KMS-11 (cell line): ENCODE measurements around the gene CBX6.

Experiments used
- H2AFZ ChIP-seq: fragments of 200-600 bp; sonication (generic); 2 replicates; pipeline ENCODE4 v1.6.1; 2016; ENCODE audit warnings: antibody characterized with exemption, mixed run types, low read depth
- H3K27ac ChIP-seq: fragments of 200-600 bp; sonication (generic); 2 replicates; pipeline ENCODE4 v1.6.1; 2016; ENCODE audit warnings: mild to moderate bottlenecking, mixed run types
- H3K27me3 ChIP-seq: fragments of 200-600 bp; sonication (generic); 2 replicates; pipeline ENCODE4 v1.6.1; 2017; ENCODE audit warnings: mild to moderate bottlenecking, low read depth, mixed run types, moderate library complexity; ENCODE audit not compliant: insufficient read depth
- H3K36me3 ChIP-seq: fragments of 200-600 bp; sonication (generic); 2 replicates; pipeline ENCODE4 v1.6.1; 2017; ENCODE audit warnings: mild to moderate bottlenecking, mixed run types; ENCODE audit not compliant: insufficient read depth
- H3K4me1 ChIP-seq: fragments of 200-600 bp; sonication (generic); 2 replicates; pipeline ENCODE4 v1.6.1; 2016; ENCODE audit warnings: mild to moderate bottlenecking, low read depth, mixed run types; ENCODE audit not compliant: poor library complexity, severe bottlenecking
- H3K4me2 ChIP-seq: fragments of 200-600 bp; sonication (generic); 2 replicates; pipeline ENCODE4 v1.7.0; 2016; ENCODE audit warnings: mild to moderate bottlenecking, mixed run types
- H3K4me3 ChIP-seq: fragments of 200-600 bp; sonication (generic); IDR thresholded peaks from 2 replicates; pipeline ENCODE4 v1.6.1; 2017; ENCODE audit warnings: low read depth, low read length, mixed read lengths; ENCODE audit not compliant: insufficient read depth
- H3K79me2 ChIP-seq: fragments of 200-600 bp; sonication (generic); 2 replicates; pipeline ENCODE4 v1.6.1; 2016; ENCODE audit warnings: low read depth, mixed run types; ENCODE audit not compliant: insufficient read depth
- H3K9ac ChIP-seq: fragments of 200-600 bp; sonication (generic); 2 replicates; pipeline ENCODE4 v1.6.1; 2016; ENCODE audit warnings: mild to moderate bottlenecking, mixed run types
- H4K20me1 ChIP-seq: fragments of 200-600 bp; sonication (generic); 2 replicates; pipeline ENCODE4 v1.6.1; 2016; ENCODE audit warnings: mild to moderate bottlenecking, mixed run types; ENCODE audit not compliant: insufficient read depth
- CTCF ChIP-seq: fragments of 200-600 bp; sonication (generic); conservative IDR thresholded peaks from 2 replicates; pipeline ENCODE4 v1.6.1; 2017; ENCODE audit warnings: low read depth, mild to moderate bottlenecking, antibody characterized with exemption, low read length, moderate library complexity, mixed read lengths

The CBX6 gene

GRCh38 chr22:38882972-38883622, 11.1 kb upstream of the CBX6 start:
- H2AFZ ChIP-seq: no peak overlapping the region
- no peak for TF ChIP-seq CTCF
- H3K9ac ChIP-seq: no peak overlapping the region
- H3K27ac ChIP-seq: no peak overlapping the region
- no peaks in the 10 kb centered on the region for H3K36me3 ChIP-seq
- H3K4me1 ChIP-seq: no peaks in the 10 kb centered on the region
- H3K4me3 ChIP-seq: no peak overlapping the region
- H3K27me3 ChIP-seq: no peaks in the 10 kb centered on the region
- H3K79me2 ChIP-seq: no peaks in the 10 kb centered on the region
- no peaks in the 10 kb centered on the region for H4K20me1 ChIP-seq
- H3K4me2 ChIP-seq: no peak overlapping the region

- Histone ChIP-seq H2AFZ (no peak overlapping the region), H3K4me3 (no peak overlapping the region)
Measured at GRCh38 chr22:38881997-38882879, 10.2 kb upstream of the CBX6 start.

GRCh38 chr22:38881464-38881871, 9.5 kb upstream of the CBX6 start:
- Histone ChIP-seq H3K27ac (no peak overlapping the region), H2AFZ (no peak overlapping the region), H3K79me2 (no peaks in the 10 kb centered on the region), H3K27me3 (no peaks in the 10 kb centered on the region), H3K9ac (no peak overlapping the region), H3K36me3 (no peaks in the 10 kb centered on the region), H3K4me1 (no peaks in the 10 kb centered on the region), H3K4me3 (no peak overlapping the region), H3K4me2 (no peak overlapping the region), H4K20me1 (no peaks in the 10 kb centered on the region)
- TF ChIP-seq CTCF: no peak

More at GRCh38 chr22:38881997-38882879, 10.2 kb upstream of the CBX6 start:
- Histone ChIP-seq H3K27ac (no peak overlapping the region), H3K36me3 (no peaks in the 10 kb centered on the region), H3K4me2 (no peak overlapping the region), H4K20me1 (no peaks in the 10 kb centered on the region), H3K79me2 (no peaks in the 10 kb centered on the region), H3K27me3 (no peaks in the 10 kb centered on the region), H3K9ac (no peak overlapping the region), H3K4me1 (no peaks in the 10 kb centered on the region)
- TF ChIP-seq CTCF: no peak

- Histone ChIP-seq H3K36me3 (no peaks in the 10 kb centered on the region), H3K27me3 (no peaks in the 10 kb centered on the region), H3K79me2 (no peaks in the 10 kb centered on the region), H3K9ac (no peak overlapping the region), H3K4me2 (no peak overlapping the region), H4K20me1 (no peaks in the 10 kb centered on the region), H3K27ac (no peak overlapping the region), H2AFZ (no peak overlapping the region), H3K4me1 (no peaks in the 10 kb centered on the region), H3K4me3 (no peak overlapping the region)
- TF ChIP-seq CTCF: no peak
Measured at GRCh38 chr22:38879961-38880360, 7.9 kb upstream of the CBX6 start.
